ENCODE measurements around the gene CHRM4. TPM values are rescaled to one million over a fixed set of nuclear protein-coding genes. Genes with fewer than 3 reads are reported as not detected.

CHRM4 gene
- total RNA-seq, 2 donors from 2014 or later = 0.67 to 3.1 TPM

DNA sequence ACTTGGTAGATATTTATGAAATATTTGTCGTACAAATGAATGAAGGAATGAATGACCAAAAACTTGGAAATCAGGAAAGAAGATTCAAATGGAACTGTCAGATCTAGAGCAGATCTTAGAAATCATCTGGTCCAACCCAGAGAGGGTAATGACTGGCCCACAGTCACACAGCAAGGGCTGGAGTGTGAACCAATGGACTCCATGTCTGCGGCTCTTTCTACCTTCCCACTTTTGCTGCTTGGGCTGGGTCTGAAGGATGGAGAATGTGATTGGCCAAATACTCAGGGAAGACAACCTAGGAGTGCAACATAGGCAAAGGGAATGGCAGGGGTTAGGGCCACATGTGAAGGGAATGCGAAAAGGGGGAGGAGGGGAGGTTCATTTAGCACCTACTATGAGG, 50.1 kb downstream of the CHRM4 start:
- DNase-seq (no peak), ATAC-seq (no peak)
- intact Hi-C loops (cut with DNase I, micrococcal nuclease) = no loop called here

DNA sequence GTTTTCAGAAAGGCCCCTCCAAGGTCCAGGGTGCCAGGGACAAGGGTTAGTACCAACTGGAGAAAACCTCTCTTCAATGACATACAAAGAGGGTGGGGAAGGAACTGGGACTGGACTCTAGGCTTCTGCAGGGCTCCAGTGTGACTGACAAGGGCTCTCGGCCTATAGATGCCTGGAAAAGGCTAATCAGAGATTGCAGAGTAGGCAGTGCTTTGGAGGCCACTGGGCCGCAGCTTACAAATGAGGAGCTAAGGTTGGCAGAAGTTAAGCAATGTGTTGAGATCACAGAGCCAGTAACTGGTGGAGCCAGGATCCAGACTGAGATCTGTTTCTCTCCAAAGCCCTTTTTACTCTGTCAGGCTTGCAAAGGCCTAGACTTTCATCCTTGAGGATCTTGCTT, 51.8 kb downstream of the CHRM4 start:
- ATAC-seq (no peak), DNase-seq (no peak)
- intact Hi-C loops (cut with DNase I, micrococcal nuclease) = no loop called here

GRCh38 chr11:46338988-46339666, 52.4 kb downstream of the CHRM4 start:
- ATAC-seq (peak; percentile 28), DNase-seq (no peak)
- intact Hi-C loops (cut with DNase I, micrococcal nuclease) = no loop called here

GRCh38 chr11:46338636-46338987, 53.0 kb downstream of the CHRM4 start:
- intact Hi-C loops (cut with DNase I, micrococcal nuclease) = no loop called here
- DNase-seq (no peak), ATAC-seq (no peak)

- intact Hi-C loops (cut with DNase I, micrococcal nuclease) = no loop called here
- no peak for DNase-seq
- ATAC-seq = no peak
These were observed 53.8 kb downstream of the CHRM4 start for GRCh38 chr11:46337626-46338345.

DNA sequence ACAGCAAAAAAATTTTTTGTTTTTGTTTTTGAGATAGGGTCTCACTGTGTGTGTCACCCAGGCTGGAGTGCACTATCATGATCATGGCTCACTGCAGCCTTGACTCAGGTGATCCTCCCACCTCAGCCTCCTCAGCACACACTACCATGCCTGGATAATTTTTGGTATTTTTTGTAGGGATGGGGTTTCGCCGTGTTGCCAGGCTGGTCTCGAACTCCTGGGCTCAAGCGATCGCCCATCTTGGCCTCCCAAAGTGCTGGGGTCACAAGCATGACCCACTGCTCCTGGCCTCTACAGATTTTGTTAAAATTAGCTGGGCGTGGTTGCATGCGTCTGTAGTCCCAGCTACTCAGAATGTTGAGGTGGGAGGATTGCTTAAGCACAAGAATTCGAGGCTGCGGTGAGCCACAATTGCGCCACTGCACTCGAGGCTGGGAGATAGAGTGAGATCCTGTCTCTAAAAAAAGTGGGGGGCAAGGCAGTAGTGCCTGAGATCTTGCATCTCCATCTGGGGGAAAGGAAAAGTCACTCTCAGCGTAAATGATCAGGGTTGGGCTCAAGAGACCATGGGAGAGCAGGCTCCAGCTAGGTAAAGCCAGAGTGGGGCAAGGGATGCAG, 54.9 kb downstream of the CHRM4 start:
- intact Hi-C loops (cut with DNase I, micrococcal nuclease) = no loop called here
- DNase-seq = no peak
- ATAC-seq = no peak

DNA sequence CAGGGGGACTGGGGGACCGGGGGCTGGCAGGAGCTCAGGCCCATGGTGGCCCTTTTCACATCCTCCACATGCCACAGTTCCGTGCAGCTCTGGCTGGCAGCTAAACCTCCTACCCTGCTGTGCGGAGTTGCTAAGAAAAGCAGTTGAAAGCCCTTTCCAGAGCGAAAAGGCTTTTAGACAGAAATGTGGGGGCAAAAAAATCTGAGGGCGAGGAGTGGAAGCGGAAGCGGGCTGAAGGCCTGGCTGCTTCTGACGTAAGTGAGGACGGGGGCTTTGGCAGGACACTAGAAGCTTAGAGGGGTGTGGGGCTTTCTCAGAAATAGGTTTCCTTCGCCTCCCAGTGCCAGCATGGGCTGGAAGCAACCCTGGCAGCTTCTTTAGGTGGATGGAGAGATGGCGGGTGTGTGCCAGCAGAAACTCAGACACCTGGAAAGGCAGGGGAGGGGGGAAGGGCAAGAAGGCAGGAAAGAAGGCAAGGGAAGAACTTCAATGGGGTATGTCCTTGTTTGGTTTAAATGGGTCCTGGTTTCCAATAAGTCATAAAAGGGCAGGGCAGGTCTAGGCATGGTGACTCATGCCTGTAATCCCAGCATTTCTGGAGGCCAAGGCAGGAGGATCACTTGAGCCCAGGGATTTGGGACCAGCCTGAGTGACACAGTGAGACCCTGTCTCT, 55.5 kb downstream of the CHRM4 start:
- no peak for DNase-seq
- no peak for ATAC-seq
- intact Hi-C loops (cut with DNase I, micrococcal nuclease) = no loop called here

GRCh38 chr11:46335271-46335670, 56.3 kb downstream of the CHRM4 start:
- no peak for DNase-seq
- no peak for ATAC-seq
- intact Hi-C loops (cut with DNase I, micrococcal nuclease) = no loop called here

DNA sequence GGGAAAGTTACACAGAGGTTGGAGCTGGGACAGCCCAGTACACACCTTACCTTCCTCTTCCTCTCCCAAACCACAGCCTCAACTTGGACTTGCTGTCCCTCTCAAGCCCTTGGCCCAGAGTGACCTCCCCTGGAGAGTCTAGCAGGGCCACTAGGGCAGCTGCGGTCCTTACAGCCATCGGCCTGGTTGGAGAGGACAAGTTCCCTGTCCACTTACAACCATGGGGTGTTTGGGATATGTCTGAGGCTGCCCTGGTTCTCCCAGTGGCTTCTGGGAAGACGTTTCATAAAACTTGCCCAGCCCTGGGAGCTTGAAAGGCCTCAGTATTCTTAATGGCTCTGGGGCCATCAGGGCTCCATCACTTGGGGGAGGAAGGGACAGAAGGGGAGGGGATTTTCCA, 57.4 kb downstream of the CHRM4 start:
- DNase-seq (no peak), ATAC-seq (no peak)
- intact Hi-C loops (cut with DNase I, micrococcal nuclease) = no loop called here

Small RNA genes within 50 kb of the gene (microRNA-seq; reads per million reads assigned to microRNA genes)
- gene MIR4688 = 0 reads per million in 2 donors

Other genes starting within 250 kb of the CHRM4 start
- 100 to 1,000 TPM; 118 to 200 TPM for gene CREB3L1, start 114.1 kb downstream of the CHRM4 start, total RNA-seq
- gene DGKZ, start 44.3 kb downstream of the CHRM4 start, total RNA-seq = 10 to 100 TPM; 44.9 to 47.9 TPM
- gene MDK, start 10.1 kb downstream of the CHRM4 start, total RNA-seq = 100 to 1,000 TPM; 136 to 195 TPM
- 10 to 100 TPM; 39.4 to 40.1 TPM for gene AMBRA1, start 202.2 kb upstream of the CHRM4 start, total RNA-seq
- gene HARBI1, start 225.5 kb upstream of the CHRM4 start, total RNA-seq = 1 to 10 TPM; 4.5 to 6.4 TPM
- gene ATG13, start 225.8 kb upstream of the CHRM4 start, total RNA-seq = 10 to 100 TPM; 51.3 to 57.6 TPM

All from left colon (tissue), 2 donors.